ENCODE results near the gene TSPAN18. TPM values are rescaled to one million over a fixed set of nuclear protein-coding genes. Genes with fewer than 3 reads are reported as not detected.

Gene TSPAN18
- total RNA-seq, 1 donor from 2014 or later: 52.8 TPM

GRCh38 chr11:44846852-44847251, 120.1 kb downstream of the TSPAN18 start:
- TF ChIP-seq CTCF (conservative IDR thresholded peaks at IDR 0.05): no peak
- no peaks in the 10 kb centered on the region for H3K27me3 Mint-ChIP-seq
- H3K4me3 Mint-ChIP-seq: no peak overlapping the region
- peaks cover 17% of the 10 kb centered on the region for H3K4me1 Mint-ChIP-seq (ENCODE audit: unreplicated experiment)
- no peak overlapping the region for H3K27ac Mint-ChIP-seq
- H3K36me3 Mint-ChIP-seq: peaks cover 28% of the 10 kb centered on the region
- peaks cover 14% of the 10 kb centered on the region for H3K9me3 Mint-ChIP-seq
- DNase-seq (ENCODE audit: extremely low spot score, unreplicated experiment): no peak

GRCh38 chr11:44847316-44847715, 120.6 kb downstream of the TSPAN18 start:
- Mint-ChIP-seq H3K4me3 (no peak overlapping the region), H3K36me3 (peaks cover 28% of the 10 kb centered on the region), H3K9me3 (peaks cover 12% of the 10 kb centered on the region), H3K4me1 (ENCODE audit: unreplicated experiment) (peaks cover 15% of the 10 kb centered on the region), H3K27ac (no peak overlapping the region), H3K27me3 (no peaks in the 10 kb centered on the region)
- no peak for DNase-seq (ENCODE audit: extremely low spot score, unreplicated experiment)
- no peak for TF ChIP-seq CTCF (conservative IDR thresholded peaks at IDR 0.05)

GRCh38 chr11:44848203-44848962, 121.6 kb downstream of the TSPAN18 start:
- H3K36me3 Mint-ChIP-seq: peaks cover 24% of the 10 kb centered on the region
- H3K27ac Mint-ChIP-seq: no peak overlapping the region
- H3K4me3 Mint-ChIP-seq: no peak overlapping the region
- peaks cover 10% of the 10 kb centered on the region for H3K9me3 Mint-ChIP-seq
- no peak for TF ChIP-seq CTCF (conservative IDR thresholded peaks at IDR 0.05)
- no peak for DNase-seq (ENCODE audit: extremely low spot score, unreplicated experiment)
- no peaks in the 10 kb centered on the region for H3K27me3 Mint-ChIP-seq
- H3K4me1 Mint-ChIP-seq (ENCODE audit: unreplicated experiment): peaks cover 13% of the 10 kb centered on the region

GRCh38 chr11:44848963-44849350, 122.2 kb downstream of the TSPAN18 start:
- Mint-ChIP-seq H3K4me1 (ENCODE audit: unreplicated experiment) (peaks cover 17% of the 10 kb centered on the region), H3K27me3 (no peaks in the 10 kb centered on the region), H3K9me3 (peaks cover 10% of the 10 kb centered on the region), H3K36me3 (peaks cover 24% of the 10 kb centered on the region), H3K4me3 (no peak overlapping the region), H3K27ac (no peak overlapping the region)
- no peak for DNase-seq (ENCODE audit: extremely low spot score, unreplicated experiment)
- TF ChIP-seq CTCF (conservative IDR thresholded peaks at IDR 0.05): no peak

- Mint-ChIP-seq H3K36me3 (peaks cover 21% of the 10 kb centered on the region), H3K27me3 (no peaks in the 10 kb centered on the region), H3K4me3 (no peak overlapping the region), H3K27ac (no peak overlapping the region), H3K9me3 (peaks cover 8% of the 10 kb centered on the region), H3K4me1 (ENCODE audit: unreplicated experiment) (peaks cover 21% of the 10 kb centered on the region)
- no peak for DNase-seq (ENCODE audit: extremely low spot score, unreplicated experiment)
- no peak for TF ChIP-seq CTCF (conservative IDR thresholded peaks at IDR 0.05)
Measured at GRCh38 chr11:44849424-44849823, 122.7 kb downstream of the TSPAN18 start.

Measured in type B pancreatic cell (in vitro differentiated cells).